ENCODE measurements around the gene PLEKHM3. TPM values are rescaled to one million over a fixed set of nuclear protein-coding genes. Genes with fewer than 3 reads are reported as not detected.

Gene PLEKHM3
- total and polyA plus RNA-seq, 2 of the 4 experiments (the other 2 are of a cell fraction) = 2.4 to 11.3 TPM

Small RNA genes lying within 50 kb of the gene (microRNA-seq; reads per million reads assigned to microRNA genes)
- gene RNA5SP116 (ENCODE audit: insufficient read depth, insufficient read length) (not detected), gene RNU6-360P (ENCODE audit: insufficient read depth, insufficient read length) (not detected)

Small RNA genes lying within 50 kb of the gene (small RNA-seq; reads per million reads assigned to genes)
- gene RNA5SP116 (0 reads per million in 5 experiments), gene RNU6-360P (0 reads per million in 5 experiments)

Other genes starting within 250 kb of the PLEKHM3 start
- not detected in 2 replicates for gene CRYGD, start 99.0 kb upstream of the PLEKHM3 start, total RNA-seq (2012; rRNA removed)
- gene CRYGD, start 99.0 kb upstream of the PLEKHM3 start, polyA plus RNA-seq (2012; rRNA removed) = not detected in 2 replicates
- not detected in 2 replicates for gene CRYGC, start 104.3 kb upstream of the PLEKHM3 start, total RNA-seq (2012; rRNA removed)
- not detected in 2 replicates for gene CRYGC, start 104.3 kb upstream of the PLEKHM3 start, polyA plus RNA-seq (2012; rRNA removed)
- not detected in 2 replicates for gene CRYGB, start 120.6 kb upstream of the PLEKHM3 start, total RNA-seq (2012; rRNA removed)
- not detected in 2 replicates for gene CRYGB, start 120.6 kb upstream of the PLEKHM3 start, polyA plus RNA-seq (2012; rRNA removed)
- gene CRYGA, start 138.1 kb upstream of the PLEKHM3 start, total RNA-seq (2012; rRNA removed) = not detected in 2 replicates
- gene CRYGA, start 138.1 kb upstream of the PLEKHM3 start, polyA plus RNA-seq (2012; rRNA removed) = not detected in 2 replicates
- not detected in 2 replicates for gene C2orf80, start 164.5 kb upstream of the PLEKHM3 start, total RNA-seq (2012; rRNA removed)
- gene C2orf80, start 164.5 kb upstream of the PLEKHM3 start, polyA plus RNA-seq (2012; rRNA removed) = not detected in 2 replicates
- 77.1 and 104 TPM in 2 replicates for gene IDH1, start 229.5 kb upstream of the PLEKHM3 start, total RNA-seq (2012; rRNA removed)
- 42.7 and 53.5 TPM in 2 replicates for gene IDH1, start 229.5 kb upstream of the PLEKHM3 start, polyA plus RNA-seq (2012; rRNA removed)
- gene PIKFYVE, start 240.7 kb upstream of the PLEKHM3 start, total RNA-seq (2012; rRNA removed) = 31.4 and 34.6 TPM in 2 replicates
- gene PIKFYVE, start 240.7 kb upstream of the PLEKHM3 start, polyA plus RNA-seq (2012; rRNA removed) = 7.3 and 9.3 TPM in 2 replicates

Data from IMR-90 (cell line).